CD4-positive, alpha-beta T cell (primary cell): ENCODE results near the gene LPAR6. TPM values are rescaled to one million over a fixed set of nuclear protein-coding genes. Genes with fewer than 3 reads are reported as not detected.

Source experiments
- ATAC-seq: fragments of 200-7000 bp; cut with Tn5 transposase; one replicate; pipeline ENCODE4 v1.10.0; 2022; ENCODE audit warnings: mild to moderate bottlenecking; ENCODE audit not compliant: poor library complexity
- CTCF ChIA-PET: fragments of 350-600 bp; sonication (Branson Sonifier 250); formaldehyde crosslinking; loops from one replicate; lab custom pipeline; 2021; ENCODE audit warnings: antibody characterized with exemption, inconsistent platforms; lab: Charles Lee
- POLR2A ChIA-PET: fragments of 350-600 bp; sonication (Branson Sonifier 250); formaldehyde crosslinking; loops from one replicate; lab custom pipeline; 2021; ENCODE audit warnings: antibody characterized with exemption, inconsistent platforms; lab: Charles Lee
- DNase-seq, 14 experiments: peaks; one replicate each; pipeline ENCODE4 v3.0.0-alpha.2; 2013 to 2020; ENCODE audit warnings: mixed read lengths in 2 of 14
- H3K27ac ChIP-seq, 2 donors: one replicate each; pipeline versions ENCODE4 v1.5.1 to v1.7.0; 2013; ENCODE audit warnings: low read length in 2 of 2, low read depth in 1 of 2, mild to moderate bottlenecking in 1 of 2
- H3K27me3 ChIP-seq, 2 experiments: 1 replicate in 1 of 2; 2 replicates in 1 of 2; pipeline versions ENCODE4 v1.6.1 to v1.7.0; 2013; ENCODE audit warnings: low read length in 2 of 2, control low read depth in 1 of 2, mild to moderate bottlenecking in 1 of 2, moderate library complexity in 1 of 2; ENCODE audit not compliant: insufficient read depth in 2 of 2, control insufficient read depth in 1 of 2
- H3K36me3 ChIP-seq: one replicate; pipeline ENCODE4 v1.6.1; 2013; ENCODE audit warnings: low read length, control low read depth; ENCODE audit not compliant: insufficient read depth
- H3K4me1 ChIP-seq: one replicate; pipeline ENCODE4 v1.6.1; 2013; ENCODE audit warnings: low read length, control low read depth; ENCODE audit not compliant: insufficient read depth
- H3K4me3 ChIP-seq: one replicate; pipeline ENCODE4 v1.5.1; 2013; ENCODE audit warnings: mild to moderate bottlenecking, low read length, moderate library complexity
- H3K9me3 ChIP-seq, 2 experiments: 1 replicate in 1 of 2; 2 replicates in 1 of 2; pipeline versions ENCODE4 v1.6.1 to v1.7.0; 2013; ENCODE audit warnings: low read length in 2 of 2, mild to moderate bottlenecking in 2 of 2, control low read depth in 1 of 2, moderate library complexity in 1 of 2; ENCODE audit not compliant: control insufficient read depth in 1 of 2, insufficient read depth in 1 of 2
- H3K27ac Mint-ChIP-seq: one replicate; pipeline ENCODE4 v1.8.0; 2020; ENCODE audit warnings: mixed read lengths
- H3K27me3 Mint-ChIP-seq: one replicate; pipeline ENCODE4 v1.8.0; 2021; ENCODE audit warnings: mixed read lengths
- H3K36me3 Mint-ChIP-seq: one replicate; pipeline ENCODE4 v1.8.0; 2021; ENCODE audit warnings: low read depth, mixed read lengths
- H3K4me1 Mint-ChIP-seq: one replicate; pipeline ENCODE4 v1.8.0; 2021; ENCODE audit warnings: low read depth, mixed read lengths
- H3K4me3 Mint-ChIP-seq: one replicate; pipeline ENCODE4 v1.8.0; 2020; ENCODE audit warnings: mild to moderate bottlenecking, mixed read lengths
- H3K9me3 Mint-ChIP-seq: one replicate; pipeline ENCODE4 v1.8.0; 2020; ENCODE audit warnings: mixed read lengths
- CTCF ChIP-seq: fragments of 200-600 bp; IDR thresholded peaks from one replicate; pipeline ENCODE4 v1.8.0; 2022; ENCODE audit warnings: antibody characterized with exemption, mild to moderate bottlenecking
- intact Hi-C, 2 experiments: fragments of 100-400 bp; cut with DNase I in 1 of 2; cut with micrococcal nuclease in 1 of 2; formaldehyde crosslinking; loops; one replicate each; pipeline versions ENCODE4 v1.15.1 to v1.9.0; 2023 to 2025; cut with DNase I, micrococcal nuclease
- total RNA-seq, 174 experiments: library from RNA in 2 of 174; stranded (reverse) in 2 of 174; gene quantifications; one replicate each; pipeline ENCODE4 v1.2.3 and lab custom pipeline; 2021 to 2026

LPAR6 gene
- total RNA-seq, 2 experiments from 2014 or later: 15.5 to 19.4 TPM

GRCh38 chr13:48398450-48399095, 14.3 kb downstream of the LPAR6 start:
- intact Hi-C loops: no loop called here
- Mint-ChIP-seq H3K4me3 (no peak overlapping the region), H3K9me3 (no peaks in the 10 kb centered on the region), H3K27me3 (no peaks in the 10 kb centered on the region), H3K27ac (peak overlapping the region; percentile 32), H3K4me1 (peaks cover 38% of the 10 kb centered on the region), H3K36me3 (peaks cover 30% of the 10 kb centered on the region)
- DNase-seq (no peak), ATAC-seq (no peak)
- POLR2A ChIA-PET: interaction anchor here (0.8 to 1.3 kb wide), 4 partner anchors 94 to 182 kb away, joined by 3 to 5 read pairs (median 4); partner anchors contain the start of gene RCBTB2
- peaks cover 0 to 10% of the 10 kb centered on the region in 2 experiments for H3K9me3 ChIP-seq
- TF ChIP-seq CTCF: no peak
- H3K36me3 ChIP-seq: peaks cover 8% of the 10 kb centered on the region
- peaks cover 13% of the 10 kb centered on the region for H3K4me1 ChIP-seq
- H3K27me3 ChIP-seq: no peaks in the 10 kb centered on the region
- H3K4me3 ChIP-seq: no peak overlapping the region
- CTCF ChIA-PET: interaction anchor here (1.5 to 1.8 kb wide), 3 partner anchors 10 to 371 kb away, joined by 4 to 6 read pairs (median 5); no protein-coding TSS in a partner anchor
- peak overlapping the region in 1 of 2 donors; percentile 2 for H3K27ac ChIP-seq

GRCh38 chr13:48397744-48398143, 15.2 kb downstream of the LPAR6 start:
- Histone ChIP-seq H3K4me3 (no peak overlapping the region), H3K27ac (no peak overlapping the region), H3K36me3 (peaks cover 14% of the 10 kb centered on the region), H3K4me1 (peaks cover 9% of the 10 kb centered on the region), H3K27me3 (no peaks in the 10 kb centered on the region), H3K9me3 (peaks cover 0 to 10% of the 10 kb centered on the region in 2 experiments)
- Mint-ChIP-seq H3K4me1 (peaks cover 30% of the 10 kb centered on the region), H3K36me3 (peaks cover 38% of the 10 kb centered on the region), H3K4me3 (no peak overlapping the region), H3K9me3 (no peaks in the 10 kb centered on the region), H3K27me3 (no peaks in the 10 kb centered on the region), H3K27ac (peak overlapping the region; percentile 47)
- intact Hi-C loops: no loop called here
- POLR2A ChIA-PET: interaction anchor here (0.8 to 1.3 kb wide), 3 partner anchors 95 to 135 kb away, joined by 3 to 5 read pairs (median 4); partner anchors contain the start of gene RCBTB2
- CTCF ChIA-PET: interaction anchor here (1.5 to 1.6 kb wide), 3 partner anchors 11 to 371 kb away, joined by 3 to 6 read pairs (median 5); no protein-coding TSS in a partner anchor
- TF ChIP-seq CTCF: no peak
- DNase-seq (no peak), ATAC-seq (no peak)

- Histone ChIP-seq H3K27me3 (no peaks in the 10 kb centered on the region), H3K4me3 (no peak overlapping the region), H3K27ac (no peak overlapping the region), H3K4me1 (no peaks in the 10 kb centered on the region), H3K36me3 (peaks cover 19% of the 10 kb centered on the region), H3K9me3 (peaks cover 6 to 20% of the 10 kb centered on the region in 2 experiments)
- Mint-ChIP-seq H3K4me3 (no peak overlapping the region), H3K4me1 (no peaks in the 10 kb centered on the region), H3K9me3 (no peaks in the 10 kb centered on the region), H3K27ac (no peak overlapping the region), H3K36me3 (peaks cover 73% of the 10 kb centered on the region), H3K27me3 (no peaks in the 10 kb centered on the region)
- intact Hi-C loops: no loop called here
- ChIA-PET POLR2A (no interaction called here), CTCF (interaction anchor here (0.7 kb wide), 1 partner anchor 187 kb away, joined by 3 read pairs; no protein-coding TSS in a partner anchor)
- no peak for ATAC-seq
- DNase-seq: no peak
- TF ChIP-seq CTCF: no peak
Observed at GRCh38 chr13:48393698-48394085, 19.2 kb downstream of the LPAR6 start.
